PC-9 (cell line): ENCODE results near the gene PLAC1. TPM values are rescaled to one million over a fixed set of nuclear protein-coding genes. Genes with fewer than 3 reads are reported as not detected.

Source experiments
- Bru-seq: library from RNA; stranded (reverse); fragments of 400-500 nt; gene quantifications from one replicate; lab custom pipeline; 2021; lab: Mats Ljungman, UMichigan
- BruChase-seq, 2 experiments: library from RNA; stranded (reverse); fragments of 400-500 nt; gene quantifications; one replicate each; lab custom pipeline; 2021; lab: Mats Ljungman, UMichigan
- BruUV-seq: library from RNA; stranded (reverse); fragments of 400-500 nt; replicated peaks from 2 replicates; lab custom pipeline; 2021; lab: Mats Ljungman, UMichigan
- CTCF ChIA-PET: fragments of 300-600 bp; sonication (Branson Sonifier 250); formaldehyde crosslinking; loops from one replicate; lab custom pipeline; 2022; ENCODE audit warnings: antibody characterized with exemption; lab: Charles Lee
- POLR2A ChIA-PET: fragments of 300-600 bp; sonication (Branson Sonifier 250); formaldehyde crosslinking; loops from one replicate; lab custom pipeline; 2022; ENCODE audit warnings: antibody characterized with exemption; ENCODE audit not compliant: unreplicated experiment; lab: Charles Lee
- DNase-seq, 2 experiments: peaks; one replicate each; pipeline versions ENCODE4 v3.0.0 to v3.0.0-alpha.2; 2015 to 2022; ENCODE audit warnings: mixed read lengths in 1 of 2
- H2AFZ ChIP-seq: fragments of 200-600 bp; sonication (generic); 2 replicates; pipeline ENCODE4 v1.8.1; 2017; ENCODE audit warnings: antibody characterized with exemption
- H3F3A ChIP-seq: fragments of 200-600 bp; sonication (generic); 2 replicates; pipeline ENCODE4 v1.8.1; 2017; ENCODE audit warnings: antibody characterized with exemption, mild to moderate bottlenecking, low read depth; ENCODE audit not compliant: insufficient read depth
- H3K27ac ChIP-seq: fragments of 200-600 bp; sonication (generic); 2 replicates; pipeline ENCODE4 v1.6.1; 2016; ENCODE audit warnings: mixed run types
- H3K27me3 ChIP-seq: fragments of 200-600 bp; sonication (generic); 2 replicates; pipeline ENCODE4 v1.6.1; 2016; ENCODE audit warnings: low read depth, mixed run types; ENCODE audit not compliant: insufficient read depth
- H3K36me3 ChIP-seq: fragments of 200-600 bp; sonication (generic); 2 replicates; pipeline ENCODE4 v1.6.1; 2016; ENCODE audit warnings: low read depth, mixed run types
- H3K4me1 ChIP-seq: fragments of 200-600 bp; sonication (generic); replicated peaks from 2 replicates; pipeline ENCODE4 v1.6.1; 2016; ENCODE audit warnings: mixed run types; ENCODE audit not compliant: insufficient read depth
- H3K4me2 ChIP-seq: fragments of 200-600 bp; sonication (generic); 2 replicates; pipeline ENCODE4 v1.6.1; 2017; ENCODE audit warnings: mixed run types
- H3K4me3 ChIP-seq: fragments of 200-600 bp; sonication (generic); 2 replicates; pipeline ENCODE4 v1.6.1; 2016; ENCODE audit warnings: mixed run types
- H3K79me2 ChIP-seq: fragments of 200-600 bp; sonication (generic); 2 replicates; pipeline ENCODE4 v1.6.1; 2017; ENCODE audit warnings: low read depth, mixed run types
- H3K9me2 ChIP-seq: fragments of 200-600 bp; sonication (generic); 2 replicates; pipeline ENCODE4 v1.8.1; 2017; ENCODE audit warnings: mild to moderate bottlenecking; ENCODE audit not compliant: insufficient read depth
- H3K9me3 ChIP-seq: fragments of 200-600 bp; sonication (generic); 2 replicates; pipeline ENCODE4 v1.8.1; 2016; ENCODE audit warnings: low read depth; ENCODE audit not compliant: insufficient read depth
- H4K20me1 ChIP-seq: fragments of 200-600 bp; sonication (generic); 2 replicates; pipeline ENCODE4 v1.8.1; 2017; ENCODE audit not compliant: insufficient read depth
- CTCF ChIP-seq: fragments of 200-600 bp; sonication (generic); conservative IDR thresholded peaks from 2 replicates; pipeline ENCODE4 v1.6.1; 2017; ENCODE audit warnings: mixed run types, antibody characterized with exemption, mild to moderate bottlenecking, moderate library complexity
- EZH2 ChIP-seq: fragments of 200-600 bp; sonication (generic); IDR thresholded peaks from 2 replicates; pipeline ENCODE4 v1.8.0; 2017; ENCODE audit warnings: antibody characterized with exemption, low read depth
- intact Hi-C: fragments of 100-400 bp; cut with micrococcal nuclease; formaldehyde crosslinking; loops from one replicate; pipeline ENCODE4 v1.10.0; 2022; ENCODE audit not compliant: unreplicated experiment
- long read RNA-seq: library from polyadenylated mRNA; stranded (forward); transcript quantifications from one replicate; pipeline ENCODE4 v2.0.0, GENCODE V29; 2022
- total RNA-seq: library from RNA; stranded (reverse); gene quantifications from 2 replicates; pipeline ENCODE4 v1.2.3, GENCODE V29; 2021

PLAC1 gene
- total RNA-seq (0.58 and 2.1 TPM in 2 replicates), Bru-seq, nascent RNA (percentile 28 among the genes with signal in this experiment), BruChase-seq, experiment 1, labeled RNA remaining after a 2-hour chase (percentile 26 among the genes with signal in this experiment), BruChase-seq, experiment 2, labeled RNA remaining after a 6-hour chase (percentile 20 among the genes with signal in this experiment)
- long read RNA-seq, partial matches to known transcripts: 0 of 4 reads
- long read RNA-seq, other reads (novel, unspliced or antisense): 3 of 4 reads

- ChIA-PET POLR2A (interaction anchor here (0.7 kb wide), 1 partner anchor 1724 kb away, joined by 4 read pairs; no protein-coding TSS in a partner anchor), CTCF (no interaction called here)
- TF ChIP-seq CTCF (no peak), EZH2 (no peak)
- Histone ChIP-seq H3K9me2 (no peaks in the 10 kb centered on the region), H2AFZ (peak within 1 kb of the TSS; percentile 63), H3K4me3 (no peak within 1 kb of the TSS), H3K4me1 (peaks cover 34% of the 10 kb centered on the region), H3K4me2 (peak within 1 kb of the TSS; percentile 45), H3K27me3 (no peaks in the 10 kb centered on the region), H3K79me2 (no peaks in the 10 kb centered on the region), H4K20me1 (no peaks in the 10 kb centered on the region), H3F3A (no peaks in the 10 kb centered on the region; the same call in 1 of the 2 replicates), H3K27ac (peak within 1 kb of the TSS; percentile 65), H3K9me3 (no peaks in the 10 kb centered on the region), H3K36me3 (no peaks in the 10 kb centered on the region)
- no TSS peak for BruUV-seq
- DNase-seq: peak in 1 of 2 experiments; percentile 70
- intact Hi-C loops: no loop called here
Observed at GRCh38 chrX:134658002-134658759, at the start of gene PLAC1. Gene PLAC1, minus strand, starts transcription at chrX:134658471. Its CDS starts 91,789 bp downstream, at chrX:134566682.

GRCh38 chrX:134706138-134706537, 47.9 kb upstream of the PLAC1 start:
- Histone ChIP-seq H3F3A (no peaks in the 10 kb centered on the region), H3K79me2 (no peaks in the 10 kb centered on the region), H3K27me3 (no peaks in the 10 kb centered on the region), H3K9me2 (no peaks in the 10 kb centered on the region), H3K9me3 (0 out of 2 replicates have a peak, but pooled peaks cover 3% of the 10 kb centered on the region), H3K4me1 (no peaks in the 10 kb centered on the region), H3K4me3 (no peak overlapping the region), H3K36me3 (no peaks in the 10 kb centered on the region), H3K27ac (no peak overlapping the region), H3K4me2 (no peak overlapping the region), H2AFZ (no peak overlapping the region), H4K20me1 (no peaks in the 10 kb centered on the region)
- CTCF ChIA-PET: no interaction called here
- no peak for DNase-seq
- TF ChIP-seq EZH2 (no peak), CTCF (no peak)
- POLR2A ChIA-PET: no interaction called here
- BruUV-seq: no TSS peak
- intact Hi-C loops: no loop called here

- no peak for DNase-seq
- no peaks in the 10 kb centered on the region for H3K79me2 ChIP-seq
- H3K4me2 ChIP-seq: no peak overlapping the region
- H2AFZ ChIP-seq: no peak overlapping the region
- ChIA-PET POLR2A (no interaction called here), CTCF (no interaction called here)
- 0 out of 2 replicates have a peak, but pooled peaks cover 3% of the 10 kb centered on the region for H3K9me3 ChIP-seq
- intact Hi-C loops: no loop called here
- no peaks in the 10 kb centered on the region for H3K27me3 ChIP-seq
- no peaks in the 10 kb centered on the region for H3K9me2 ChIP-seq
- no peak overlapping the region for H3K27ac ChIP-seq
- no peaks in the 10 kb centered on the region for H4K20me1 ChIP-seq
- BruUV-seq: no TSS peak
- TF ChIP-seq CTCF (no peak), EZH2 (no peak)
- H3F3A ChIP-seq: no peaks in the 10 kb centered on the region
- no peak overlapping the region for H3K4me3 ChIP-seq
- no peaks in the 10 kb centered on the region for H3K4me1 ChIP-seq
- H3K36me3 ChIP-seq: no peaks in the 10 kb centered on the region
Observed at GRCh38 chrX:134695999-134696398, 37.7 kb upstream of the PLAC1 start.
